IPS-20b (cell line): Measurements from ENCODE around the gene PDLIM1.

Source experiments
- H3K27ac ChIP-seq: one replicate; pipeline ENCODE4 v1.5.1; 2013; ENCODE audit warnings: low read length
- H3K27me3 ChIP-seq: 2 replicates; pipeline ENCODE4 v1.6.1; 2013; ENCODE audit warnings: mild to moderate bottlenecking, low read length, inconsistent platforms; ENCODE audit not compliant: insufficient read depth
- H3K36me3 ChIP-seq: 2 replicates; pipeline ENCODE4 v1.6.1; 2013; ENCODE audit warnings: low read depth, mild to moderate bottlenecking, inconsistent platforms, low read length, moderate library complexity; ENCODE audit not compliant: insufficient read depth
- H3K4me1 ChIP-seq: 2 replicates; pipeline ENCODE4 v1.6.1; 2013; ENCODE audit warnings: mild to moderate bottlenecking, control low read depth, inconsistent platforms, low read length, moderate library complexity; ENCODE audit not compliant: insufficient read depth
- H3K4me3 ChIP-seq: 2 replicates; pipeline ENCODE4 v1.5.1; 2013; ENCODE audit warnings: mild to moderate bottlenecking, low read length, inconsistent platforms
- H3K9ac ChIP-seq: 2 replicates; pipeline ENCODE4 v1.6.1; 2013; ENCODE audit warnings: low read depth, mild to moderate bottlenecking, inconsistent platforms, low read length, moderate library complexity
- H3K9me3 ChIP-seq: 2 replicates; pipeline ENCODE4 v1.6.1; 2013; ENCODE audit warnings: mild to moderate bottlenecking, low read depth, low read length, inconsistent platforms; ENCODE audit not compliant: insufficient read depth

PDLIM1 gene

DNA sequence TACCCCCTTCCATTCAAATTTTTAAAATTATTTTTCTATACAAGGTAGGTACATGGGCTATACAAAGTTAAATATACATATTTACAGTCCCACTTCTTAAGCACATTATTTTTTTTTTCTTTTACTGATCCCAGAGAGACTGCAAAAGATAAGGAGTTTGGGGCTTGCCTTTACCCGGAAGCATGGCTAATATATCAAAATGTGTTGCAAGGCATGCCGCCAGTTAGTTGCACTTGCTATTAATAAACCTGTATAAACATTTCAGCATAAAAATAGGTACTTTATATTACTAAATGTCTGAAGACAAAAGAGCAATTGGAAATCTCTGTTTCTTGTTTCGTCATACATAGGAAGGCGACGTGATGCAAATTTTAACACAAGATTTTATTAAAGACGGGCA lies 21.5 kb upstream of the PDLIM1 start:
- no peak overlapping the region for H3K27ac ChIP-seq
- no peaks in the 10 kb centered on the region for H3K27me3 ChIP-seq
- H3K4me3 ChIP-seq: no peak overlapping the region
- H3K9me3 ChIP-seq: no peaks in the 10 kb centered on the region
- no peaks in the 10 kb centered on the region for H3K36me3 ChIP-seq
- H3K4me1 ChIP-seq: peaks cover 28% of the 10 kb centered on the region
- H3K9ac ChIP-seq: no peak overlapping the region

DNA sequence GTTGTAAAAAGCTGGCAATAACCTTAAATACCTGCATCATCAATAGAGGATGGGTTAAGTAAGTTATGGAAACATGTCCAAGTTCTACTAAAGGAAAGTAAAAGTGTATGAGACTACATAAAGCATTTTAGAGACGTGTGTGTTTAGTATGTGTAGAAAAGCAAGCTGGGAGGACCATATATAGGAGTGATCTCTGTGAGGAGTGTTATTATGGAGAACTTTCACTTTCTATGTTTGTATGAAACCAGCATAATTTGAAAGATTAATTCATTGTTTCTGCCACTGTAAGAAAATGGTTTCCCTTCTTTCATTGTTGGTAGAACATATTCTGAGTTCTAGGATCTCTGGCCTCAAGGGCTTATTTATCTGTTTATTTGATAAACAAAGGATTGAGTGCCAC lies 19.2 kb upstream of the PDLIM1 start:
- Histone ChIP-seq H3K27me3 (peaks cover 1% of the 10 kb centered on the region; the same call in 1 of the 2 replicates), H3K4me3 (no peak overlapping the region), H3K27ac (no peak overlapping the region), H3K36me3 (no peaks in the 10 kb centered on the region), H3K4me1 (peaks cover 28% of the 10 kb centered on the region), H3K9me3 (no peaks in the 10 kb centered on the region), H3K9ac (no peak overlapping the region)

DNA sequence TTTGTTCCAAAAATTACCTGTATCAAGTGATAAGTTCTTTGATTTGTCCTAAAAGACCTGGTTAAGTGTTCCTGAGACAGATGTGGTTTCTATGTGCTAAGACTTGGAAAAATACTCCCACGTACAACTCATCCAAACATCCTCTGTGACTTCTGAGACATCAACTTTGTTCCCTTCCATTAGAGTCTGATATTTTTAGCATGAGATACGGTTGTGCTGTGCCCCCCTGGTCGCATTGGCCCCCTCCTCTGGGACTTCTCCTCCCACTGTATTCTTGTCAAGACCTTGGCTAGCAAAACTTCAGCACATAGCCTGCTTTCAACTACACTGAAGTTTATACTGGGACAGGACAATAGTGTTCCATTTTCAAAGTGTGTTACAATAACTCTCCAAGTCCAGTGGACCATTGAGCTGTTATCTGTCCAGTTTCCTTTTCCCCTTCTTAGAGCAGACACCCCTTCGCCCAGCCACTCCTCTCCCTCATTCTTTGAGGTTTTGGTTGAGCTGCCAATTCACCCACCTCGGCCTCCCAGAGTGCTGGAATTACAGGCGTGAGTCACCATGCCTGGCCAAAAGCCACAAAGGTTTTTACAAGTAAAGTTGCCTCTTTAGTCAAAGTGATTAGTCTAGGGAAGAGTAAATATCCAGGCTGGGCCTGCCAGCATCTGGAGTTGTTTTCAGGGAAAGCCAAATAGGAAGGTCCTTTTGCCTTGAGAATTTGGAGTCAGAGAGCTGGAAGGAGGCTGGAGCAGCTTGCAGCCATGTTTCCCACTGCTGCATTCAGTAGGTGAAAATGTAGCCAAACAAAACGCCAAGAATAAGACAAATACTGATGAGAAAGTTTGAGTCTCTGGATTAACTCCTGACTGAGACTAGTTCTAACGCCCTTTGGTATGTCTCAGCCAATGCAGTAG lies 17.8 kb upstream of the PDLIM1 start:
- H3K4me1 ChIP-seq: peaks cover 34% of the 10 kb centered on the region
- no peak overlapping the region for H3K27ac ChIP-seq
- no peak overlapping the region for H3K4me3 ChIP-seq

DNA sequence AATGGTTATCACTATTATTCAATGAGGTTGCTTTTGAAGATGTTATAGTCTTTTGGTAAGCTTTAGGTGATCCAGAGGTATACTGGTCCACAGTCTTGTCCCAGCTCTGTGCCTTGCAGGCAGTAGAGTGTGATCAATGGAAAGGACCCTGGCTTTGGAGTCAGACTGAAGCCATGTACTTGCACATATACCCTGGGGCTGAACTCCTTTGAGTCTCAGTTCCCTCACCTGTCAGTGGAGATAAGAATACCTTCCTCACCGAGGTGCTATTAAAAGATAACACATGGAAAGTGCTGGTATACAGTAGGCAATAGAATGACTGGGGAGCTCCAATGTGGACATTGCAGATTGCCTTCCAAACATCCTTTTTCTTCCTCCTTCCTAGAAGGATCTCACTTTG lies 16.0 kb upstream of the PDLIM1 start:
- H3K4me3 ChIP-seq: no peak overlapping the region
- no peak overlapping the region for H3K27ac ChIP-seq
- peaks cover 10% of the 10 kb centered on the region for H3K27me3 ChIP-seq
- no peak overlapping the region for H3K9ac ChIP-seq
- H3K36me3 ChIP-seq: no peaks in the 10 kb centered on the region
- H3K4me1 ChIP-seq: peaks cover 18% of the 10 kb centered on the region
- H3K9me3 ChIP-seq: no peaks in the 10 kb centered on the region

More for the DNA sequence above, 17.8 kb upstream of the PDLIM1 start:
- Histone ChIP-seq H3K27me3 (peaks cover 5% of the 10 kb centered on the region; the same call in 1 of the 2 replicates), H3K36me3 (no peaks in the 10 kb centered on the region), H3K9me3 (no peaks in the 10 kb centered on the region), H3K9ac (no peak overlapping the region)

DNA sequence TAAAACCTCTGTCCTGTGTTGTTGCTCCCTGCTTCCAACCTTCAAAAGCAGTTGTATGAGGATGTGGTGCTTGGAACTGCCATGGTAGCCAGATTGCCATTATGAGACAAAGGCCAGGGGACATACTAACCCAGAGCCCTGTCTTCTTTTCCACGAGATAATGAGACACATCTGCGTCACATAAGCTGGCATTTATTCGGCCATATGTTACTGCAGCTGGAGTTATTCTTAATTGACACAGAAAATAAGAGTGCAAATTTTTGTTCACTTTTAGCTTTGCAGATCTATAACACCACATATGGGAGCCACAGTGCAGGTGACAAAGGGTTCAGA lies 15.5 kb upstream of the PDLIM1 start:
- Histone ChIP-seq H3K9me3 (no peaks in the 10 kb centered on the region), H3K36me3 (no peaks in the 10 kb centered on the region), H3K4me1 (peaks cover 18% of the 10 kb centered on the region), H3K9ac (no peak overlapping the region), H3K27ac (no peak overlapping the region), H3K27me3 (peaks cover 10% of the 10 kb centered on the region), H3K4me3 (no peak overlapping the region)

DNA sequence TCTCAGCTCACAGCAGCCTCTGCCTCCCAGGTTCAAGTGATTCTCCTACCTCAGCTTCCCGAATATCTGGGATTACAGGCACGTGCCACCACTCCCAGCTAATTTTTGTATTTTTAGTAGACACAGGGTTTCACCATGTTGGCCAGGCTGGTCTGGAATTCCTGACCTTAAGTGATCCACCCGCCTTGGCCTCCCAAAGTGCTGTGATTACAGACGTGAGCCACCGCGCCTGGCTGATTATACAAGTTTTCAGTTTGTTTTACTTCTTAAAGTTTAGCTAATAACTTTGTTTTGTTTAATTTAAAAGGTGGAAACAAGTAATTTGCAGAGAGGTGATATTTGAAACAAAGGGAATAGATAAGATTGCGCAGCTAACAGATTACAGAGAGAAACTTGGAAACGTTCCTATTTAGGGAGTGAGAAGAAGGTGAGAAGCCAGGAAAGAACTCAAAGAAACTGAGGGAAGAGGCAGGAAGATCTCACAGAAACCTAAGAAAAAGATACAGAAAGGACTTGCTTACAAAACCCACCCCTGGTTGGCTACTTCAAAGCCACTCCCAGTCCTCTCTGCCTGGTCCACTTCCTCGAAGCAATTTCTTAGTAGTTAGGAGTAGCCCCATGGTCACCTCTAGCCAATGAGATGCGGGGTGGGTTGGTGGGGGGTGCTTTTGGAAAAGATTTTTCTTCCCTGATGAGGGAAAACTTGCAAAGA lies 15.0 kb upstream of the PDLIM1 start:
- Histone ChIP-seq H3K27ac (no peak overlapping the region), H3K9ac (no peak overlapping the region), H3K4me3 (no peak overlapping the region), H3K36me3 (no peaks in the 10 kb centered on the region), H3K9me3 (no peaks in the 10 kb centered on the region), H3K27me3 (peaks cover 10% of the 10 kb centered on the region), H3K4me1 (peaks cover 17% of the 10 kb centered on the region)

DNA sequence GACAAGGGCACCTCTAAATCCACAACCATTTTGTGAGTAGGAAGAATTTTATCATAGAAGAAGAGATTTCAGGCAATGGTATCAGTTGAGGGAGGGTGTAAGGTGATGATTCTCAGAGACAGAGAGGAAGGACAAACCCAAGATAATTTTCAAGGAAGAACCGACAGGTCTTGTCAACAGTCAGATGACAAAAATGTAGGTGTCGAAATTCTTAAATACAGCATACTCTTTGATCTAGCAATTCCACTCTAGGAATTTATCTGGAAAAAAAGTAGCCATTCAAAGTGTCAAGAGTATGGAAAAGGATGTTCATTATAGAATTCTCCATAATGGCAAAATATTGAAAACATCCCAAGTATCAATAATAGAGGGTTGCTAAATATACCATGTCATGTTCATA lies 14.2 kb upstream of the PDLIM1 start:
- Histone ChIP-seq H3K27ac (no peak overlapping the region), H3K4me1 (peaks cover 11% of the 10 kb centered on the region; the same call in 1 of the 2 replicates), H3K4me3 (no peak overlapping the region)

DNA sequence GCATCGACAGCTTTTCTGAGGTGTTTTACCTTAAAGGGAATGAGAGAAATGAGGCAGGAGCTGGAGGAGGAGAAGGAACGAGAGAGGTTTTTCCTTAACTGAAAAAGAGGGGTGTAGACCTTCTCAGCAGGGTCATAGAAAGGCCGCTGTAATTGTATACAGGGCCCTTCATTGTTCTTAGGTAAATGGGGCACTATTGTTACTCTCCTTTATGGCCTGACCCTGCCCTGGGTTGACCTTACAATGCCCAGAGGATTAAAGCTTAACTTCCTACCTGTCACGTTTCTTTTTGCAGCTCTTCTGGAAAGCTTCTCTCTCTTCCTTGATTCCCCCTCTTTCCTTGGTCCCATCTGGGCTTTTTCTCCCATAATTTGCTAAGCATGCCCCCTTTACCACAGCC lies 13.7 kb upstream of the PDLIM1 start:
- Histone ChIP-seq H3K27ac (no peak overlapping the region), H3K4me1 (peaks cover 11% of the 10 kb centered on the region; the same call in 1 of the 2 replicates), H3K27me3 (peaks cover 10% of the 10 kb centered on the region), H3K9ac (no peak overlapping the region), H3K4me3 (no peak overlapping the region), H3K36me3 (no peaks in the 10 kb centered on the region), H3K9me3 (no peaks in the 10 kb centered on the region)

More for the DNA sequence above, 14.2 kb upstream of the PDLIM1 start:
- no peaks in the 10 kb centered on the region for H3K9me3 ChIP-seq
- H3K27me3 ChIP-seq: peaks cover 10% of the 10 kb centered on the region
- no peak overlapping the region for H3K9ac ChIP-seq
- H3K36me3 ChIP-seq: no peaks in the 10 kb centered on the region

DNA sequence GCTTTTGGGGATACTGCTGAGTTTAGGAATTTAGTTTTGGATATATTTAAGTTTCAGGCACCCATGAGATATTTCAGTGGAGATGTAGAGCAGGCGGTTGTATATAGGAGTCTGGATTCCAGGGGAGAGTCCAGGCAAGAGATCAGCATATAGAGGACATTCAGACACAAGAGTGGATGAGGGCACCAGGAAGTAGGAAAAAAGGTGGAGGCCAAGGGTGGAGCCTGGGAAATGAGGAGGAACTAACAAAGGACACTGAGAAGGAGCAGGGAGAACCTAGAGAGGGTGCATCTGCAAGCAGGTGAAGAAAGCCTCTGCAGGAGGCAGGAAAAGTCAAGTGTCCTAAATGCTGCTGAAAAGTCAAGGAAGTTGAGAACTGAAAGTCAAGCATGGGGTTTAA lies 13.1 kb upstream of the PDLIM1 start:
- no peak overlapping the region for H3K4me3 ChIP-seq
- no peak overlapping the region for H3K27ac ChIP-seq
- no peaks in the 10 kb centered on the region for H3K36me3 ChIP-seq
- H3K9ac ChIP-seq: no peak overlapping the region
- peaks cover 9% of the 10 kb centered on the region; the same call in 1 of the 2 replicates for H3K4me1 ChIP-seq
- H3K9me3 ChIP-seq: no peaks in the 10 kb centered on the region
- peaks cover 10% of the 10 kb centered on the region for H3K27me3 ChIP-seq

DNA sequence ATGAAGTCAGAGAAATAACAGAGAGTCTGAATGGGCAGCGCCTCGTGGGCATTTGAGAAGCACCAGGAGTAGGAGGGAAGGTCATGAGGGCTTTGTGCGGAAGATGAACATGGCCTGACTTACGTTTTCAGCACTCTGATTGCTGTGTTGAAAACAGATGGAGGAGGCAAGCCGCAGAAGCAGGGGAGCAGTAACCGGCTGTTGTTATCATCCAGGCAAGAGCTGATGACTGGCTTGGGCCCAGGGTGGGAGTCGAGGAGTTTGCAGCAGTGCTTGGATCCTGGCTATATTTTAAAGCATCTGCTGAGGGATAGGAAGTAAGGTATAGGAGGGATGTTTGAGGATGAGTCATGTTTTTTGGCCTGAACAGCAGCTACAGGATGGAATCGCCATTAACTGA lies 12.7 kb upstream of the PDLIM1 start:
- H3K9ac ChIP-seq: no peak overlapping the region
- H3K4me3 ChIP-seq: no peak overlapping the region
- H3K36me3 ChIP-seq: no peaks in the 10 kb centered on the region
- H3K4me1 ChIP-seq: peaks cover 6% of the 10 kb centered on the region; the same call in 1 of the 2 replicates
- H3K9me3 ChIP-seq: no peaks in the 10 kb centered on the region
- H3K27me3 ChIP-seq: peaks cover 10% of the 10 kb centered on the region
- no peak overlapping the region for H3K27ac ChIP-seq

DNA sequence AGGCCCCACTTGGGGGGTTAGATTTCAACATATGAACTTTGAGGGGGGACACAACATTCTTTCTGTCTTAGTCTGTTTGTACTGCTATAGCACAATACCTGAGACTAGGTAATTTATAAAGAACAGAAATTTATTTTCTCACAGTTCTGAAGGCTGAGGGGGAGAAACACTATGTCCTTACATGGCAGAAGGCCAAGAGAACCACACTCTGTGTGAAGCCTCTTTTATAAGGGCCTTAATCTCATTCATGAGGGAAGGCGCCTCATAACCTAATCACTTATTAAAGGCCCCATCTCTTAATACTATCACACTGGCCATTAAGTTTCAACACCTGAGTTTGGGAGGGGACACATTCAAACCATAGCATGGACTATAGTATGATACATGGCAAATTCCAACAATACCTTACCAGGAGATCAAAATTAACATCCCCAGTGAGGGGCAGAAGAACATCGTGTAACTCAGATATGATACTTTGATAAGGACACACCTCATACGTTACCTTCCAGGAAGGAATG lies 9.3 kb upstream of the PDLIM1 start:
- H3K36me3 ChIP-seq: no peaks in the 10 kb centered on the region
- H3K9ac ChIP-seq: no peak overlapping the region
- H3K27ac ChIP-seq: no peak overlapping the region
- H3K9me3 ChIP-seq: no peaks in the 10 kb centered on the region
- H3K4me1 ChIP-seq: peaks cover 7% of the 10 kb centered on the region
- H3K4me3 ChIP-seq: no peak overlapping the region
- H3K27me3 ChIP-seq: peaks cover 24% of the 10 kb centered on the region
